ENCODE results near the gene CDK3.

CDK3 gene

GRCh38 chr17:75994802-75995370, 5.8 kb upstream of the CDK3 start:
- no peak for DNase-seq

- DNase-seq: no peak
Observed at GRCh38 chr17:75995385-75995925, 5.2 kb upstream of the CDK3 start.

- DNase-seq: peak in 2 of 6 experiments; percentile 8 to 22
Observed at GRCh38 chr17:75996665-75997590, 3.7 kb upstream of the CDK3 start.

- DNase-seq: no peak
Observed at GRCh38 chr17:75998327-75998795, 2.3 kb upstream of the CDK3 start.

GRCh38 chr17:76000016-76000754, 470 bp upstream of the CDK3 start:
- peak; percentile 37 to 68 (median 48) for DNase-seq

GRCh38 chr17:76002100-76002499, 1.4 kb downstream of the CDK3 start:
- no peak for DNase-seq

- DNase-seq: no peak
Observed at GRCh38 chr17:76003915-76004314, 3.3 kb downstream of the CDK3 start.

- DNase-seq: no peak
Observed at GRCh38 chr17:76004750-76005262, 4.2 kb downstream of the CDK3 start.

GRCh38 chr17:76005263-76006149, 4.9 kb downstream of the CDK3 start:
- peak; percentile 38 to 81 (median 70) for DNase-seq

GRCh38 chr17:76007131-76007849, 6.6 kb downstream of the CDK3 start:
- DNase-seq: no peak

GRCh38 chr17:76007850-76008165, 7.2 kb downstream of the CDK3 start:
- no peak for DNase-seq

GRCh38 chr17:76008208-76008607, 7.6 kb downstream of the CDK3 start:
- no peak for DNase-seq

GRCh38 chr17:76008630-76009425, 8.2 kb downstream of the CDK3 start:
- DNase-seq: no peak

- DNase-seq: no peak
Observed at GRCh38 chr17:76009447-76009846, 8.8 kb downstream of the CDK3 start.

- DNase-seq: no peak
Observed at GRCh38 chr17:76009969-76010661, 9.5 kb downstream of the CDK3 start.

- DNase-seq: no peak
Observed at GRCh38 chr17:76011951-76012350, 11.3 kb downstream of the CDK3 start.

- no peak for DNase-seq
Observed at GRCh38 chr17:76013377-76013932, 12.8 kb downstream of the CDK3 start.

GRCh38 chr17:76014100-76014924, 13.7 kb downstream of the CDK3 start:
- DNase-seq: peak; percentile 61 to 84 (median 69)

GRCh38 chr17:76014925-76015261, 14.2 kb downstream of the CDK3 start:
- DNase-seq: no peak

Data from stimulated activated naive CD4-positive, alpha-beta T cell (primary cell).